Liver (tissue), 9 donors: ENCODE measurements around the gene LHFPL3. TPM values are rescaled to one million over a fixed set of nuclear protein-coding genes. Genes with fewer than 3 reads are reported as not detected.

Experiments
- DNase-seq: peaks from one replicate; pipeline ENCODE4 v3.0.0-alpha.2; 2017; ENCODE audit warnings: low spot score
- H3K27ac ChIP-seq, 2 donors: one replicate each; pipeline ENCODE4 v1.7.0; 2013; ENCODE audit warnings: inconsistent platforms in 2 of 2, low read length in 2 of 2, control low read depth in 1 of 2, low read depth in 1 of 2, mild to moderate bottlenecking in 1 of 2
- H3K27me3 ChIP-seq, 4 donors: one replicate each; pipeline versions ENCODE4 v1.6.1 to v1.7.0; 2013; ENCODE audit warnings: low read length in 3 of 4, inconsistent platforms in 1 of 4, mild to moderate bottlenecking in 1 of 4, moderate library complexity in 1 of 4; ENCODE audit not compliant: control insufficient read depth in 4 of 4, insufficient read depth in 4 of 4
- H3K36me3 ChIP-seq, 4 donors: one replicate each; pipeline versions ENCODE4 v1.6.1 to v1.7.0; 2013; ENCODE audit warnings: low read length in 3 of 4, mild to moderate bottlenecking in 3 of 4, low read depth in 1 of 4, moderate library complexity in 1 of 4; ENCODE audit not compliant: control insufficient read depth in 4 of 4, insufficient read depth in 3 of 4
- H3K4me1 ChIP-seq, 4 donors: one replicate each; pipeline versions ENCODE4 v1.6.1 to v1.7.0; 2013; ENCODE audit warnings: low read length in 3 of 4, mild to moderate bottlenecking in 3 of 4, moderate library complexity in 1 of 4; ENCODE audit not compliant: control insufficient read depth in 4 of 4, insufficient read depth in 4 of 4
- H3K4me3 ChIP-seq, 3 donors: one replicate each; pipeline versions ENCODE4 v1.6.1 to v1.7.0; 2013; ENCODE audit warnings: low read length in 3 of 3, control low read depth in 1 of 3, low read depth in 1 of 3, mild to moderate bottlenecking in 1 of 3
- H3K9ac ChIP-seq, 2 donors: one replicate each; pipeline ENCODE4 v1.7.0; 2013; ENCODE audit warnings: low read length in 2 of 2, mild to moderate bottlenecking in 2 of 2, moderate library complexity in 2 of 2, control low read depth in 1 of 2, low read depth in 1 of 2
- H3K9me3 ChIP-seq, 4 donors: one replicate each; pipeline versions ENCODE4 v1.6.1 to v1.7.0; 2013; ENCODE audit warnings: low read length in 3 of 4; ENCODE audit not compliant: control insufficient read depth in 4 of 4
- FOXA1 ChIP-seq: IDR thresholded peaks from 2 replicates; pipeline ENCODE4 v1.6.1; 2016; ENCODE audit warnings: antibody characterized with exemption
- FOXA2 ChIP-seq: IDR thresholded peaks from 2 replicates; pipeline ENCODE4 v1.6.1; 2016; ENCODE audit warnings: antibody characterized with exemption
- GABPA ChIP-seq, 2 donors: IDR thresholded peaks in 1 of 2; conservative IDR thresholded peaks in 1 of 2; 2 replicates each; pipeline ENCODE4 v1.6.1; 2016; ENCODE audit warnings: antibody characterized with exemption in 2 of 2, mild to moderate bottlenecking in 1 of 2, moderate library complexity in 1 of 2
- HNF4A ChIP-seq, 2 donors: conservative IDR thresholded peaks; 2 replicates each; pipeline ENCODE4 v1.6.1; 2016; ENCODE audit warnings: antibody characterized with exemption in 2 of 2, mild to moderate bottlenecking in 2 of 2
- HNF4G ChIP-seq: IDR thresholded peaks from 2 replicates; pipeline ENCODE4 v1.6.1; 2016; ENCODE audit warnings: antibody characterized with exemption
- JUND ChIP-seq, 2 donors: IDR thresholded peaks; 2 replicates each; pipeline ENCODE4 v1.6.1; 2016; ENCODE audit warnings: antibody characterized with exemption in 2 of 2
- NR2F2 ChIP-seq: IDR thresholded peaks from 2 replicates; pipeline ENCODE4 v1.6.1; 2016; ENCODE audit warnings: antibody characterized with exemption
- RAD21 ChIP-seq, 2 donors: IDR thresholded peaks; 2 replicates each; pipeline ENCODE4 v1.6.1; 2016; ENCODE audit warnings: antibody characterized with exemption in 2 of 2, mild to moderate bottlenecking in 2 of 2
- RXRA ChIP-seq, 2 donors: IDR thresholded peaks; 2 replicates each; pipeline ENCODE4 v1.6.1; 2017 to 2018; ENCODE audit warnings: antibody characterized with exemption in 2 of 2, mild to moderate bottlenecking in 1 of 2
- SP1 ChIP-seq: IDR thresholded peaks from 2 replicates; pipeline ENCODE4 v1.6.1; 2018; ENCODE audit warnings: antibody characterized with exemption, mild to moderate bottlenecking
- TAF1 ChIP-seq: conservative IDR thresholded peaks from 2 replicates; pipeline ENCODE4 v1.6.1; 2016; ENCODE audit warnings: antibody characterized with exemption, mild to moderate bottlenecking
- YY1 ChIP-seq: IDR thresholded peaks from 2 replicates; pipeline ENCODE4 v1.6.1; 2016; ENCODE audit warnings: antibody characterized with exemption, mild to moderate bottlenecking
- WGBS: extraction: QIAGEN DNeasy Blood & Tissue Kit; methylation state at CpG from one replicate; pipeline ENCODE4 v1.1.7; 2013; 5-methylcytosine and 5-hydroxymethylcytosine counted together
- polyA plus RNA-seq, 2 donors: library from polyadenylated mRNA; stranded (reverse) in 1 of 2; unstranded in 1 of 2; fragments of 200-250 nt in 1 of 2; fragments of >200 nt in 1 of 2; fragmentation: Nextera tagmentation in 1 of 2; extraction: Ambion mirVana in 1 of 2; gene quantifications; one replicate each; pipeline versions ENCODE4 v1.2.1 to v1.2.3, GENCODE V29; 2013 to 2015
- total RNA-seq, 2 donors: library from RNA; depleted of rRNA; stranded (reverse); fragments of >200 nt; gene quantifications; one replicate each; pipeline ENCODE4 v1.2.3, GENCODE V29; 2014
- TF ChIP-seq, protein P1 (sequence below): IDR thresholded peaks from 2 replicates; pipeline ENCODE4 v1.6.1; 2016; ENCODE audit warnings: antibody characterized with exemption
- TF ChIP-seq, protein P2 (sequence below): IDR thresholded peaks from 2 replicates; pipeline ENCODE4 v1.6.1; 2016; ENCODE audit warnings: antibody characterized with exemption, mild to moderate bottlenecking
- TF ChIP-seq, protein P3 (sequence below): IDR thresholded peaks from 2 replicates; pipeline ENCODE4 v1.6.1; 2016; ENCODE audit warnings: antibody characterized with exemption
- TF ChIP-seq, protein P4 (sequence below): IDR thresholded peaks from 2 replicates; pipeline ENCODE4 v1.6.1; 2016; ENCODE audit warnings: antibody characterized with exemption
- TF ChIP-seq, protein P5 (sequence below): fragments of 150-350 bp; IDR thresholded peaks from 2 replicates; pipeline ENCODE4 v1.5.1; 2017; ENCODE audit warnings: improper control_type of control experiment, low read depth, low read length; ENCODE audit not compliant: missing input control
- donor health status: healthy.
- donor health status: healthy.
- donor health status: healthy.
- donor health status: healthy.
- donor health status: healthy.

LHFPL3 gene
- total and polyA plus RNA-seq, 4 donors = not detected

DNA sequence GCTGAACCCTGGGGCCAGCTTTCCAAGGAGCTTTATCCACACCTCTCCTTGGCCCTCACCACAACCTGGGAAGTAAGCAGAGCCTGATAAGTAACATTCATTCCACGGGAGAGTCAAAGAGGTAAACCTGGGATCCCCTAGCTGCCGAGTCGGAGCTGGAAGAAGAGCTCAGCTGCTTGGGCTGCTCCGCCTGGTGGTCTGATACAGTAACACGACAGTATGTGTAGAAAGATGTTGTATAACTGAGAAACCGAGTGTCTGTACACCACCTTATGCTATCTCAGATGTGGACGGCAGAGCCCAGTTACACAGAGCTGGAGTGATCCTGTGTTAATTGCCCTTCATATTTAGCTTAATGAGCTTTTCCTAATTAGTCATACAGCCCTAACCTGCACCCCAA lies 534.3 kb downstream of the LHFPL3 start:
- H3K9me3 ChIP-seq = no peaks in the 10 kb centered on the region
- H3K4me1 ChIP-seq = peaks cover 2 to 4% (median 3%) of the 10 kb centered on the region in 4 donors
- no peak overlapping the region for H3K4me3 ChIP-seq
- TF ChIP-seq, protein P1, sequence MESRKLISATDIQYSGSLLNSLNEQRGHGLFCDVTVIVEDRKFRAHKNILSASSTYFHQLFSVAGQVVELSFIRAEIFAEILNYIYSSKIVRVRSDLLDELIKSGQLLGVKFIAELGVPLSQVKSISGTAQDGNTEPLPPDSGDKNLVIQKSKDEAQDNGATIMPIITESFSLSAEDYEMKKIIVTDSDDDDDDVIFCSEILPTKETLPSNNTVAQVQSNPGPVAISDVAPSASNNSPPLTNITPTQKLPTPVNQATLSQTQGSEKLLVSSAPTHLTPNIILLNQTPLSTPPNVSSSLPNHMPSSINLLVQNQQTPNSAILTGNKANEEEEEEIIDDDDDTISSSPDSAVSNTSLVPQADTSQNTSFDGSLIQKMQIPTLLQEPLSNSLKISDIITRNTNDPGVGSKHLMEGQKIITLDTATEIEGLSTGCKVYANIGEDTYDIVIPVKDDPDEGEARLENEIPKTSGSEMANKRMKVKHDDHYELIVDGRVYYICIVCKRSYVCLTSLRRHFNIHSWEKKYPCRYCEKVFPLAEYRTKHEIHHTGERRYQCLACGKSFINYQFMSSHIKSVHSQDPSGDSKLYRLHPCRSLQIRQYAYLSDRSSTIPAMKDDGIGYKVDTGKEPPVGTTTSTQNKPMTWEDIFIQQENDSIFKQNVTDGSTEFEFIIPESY = no peak
- TF ChIP-seq, protein P2, sequence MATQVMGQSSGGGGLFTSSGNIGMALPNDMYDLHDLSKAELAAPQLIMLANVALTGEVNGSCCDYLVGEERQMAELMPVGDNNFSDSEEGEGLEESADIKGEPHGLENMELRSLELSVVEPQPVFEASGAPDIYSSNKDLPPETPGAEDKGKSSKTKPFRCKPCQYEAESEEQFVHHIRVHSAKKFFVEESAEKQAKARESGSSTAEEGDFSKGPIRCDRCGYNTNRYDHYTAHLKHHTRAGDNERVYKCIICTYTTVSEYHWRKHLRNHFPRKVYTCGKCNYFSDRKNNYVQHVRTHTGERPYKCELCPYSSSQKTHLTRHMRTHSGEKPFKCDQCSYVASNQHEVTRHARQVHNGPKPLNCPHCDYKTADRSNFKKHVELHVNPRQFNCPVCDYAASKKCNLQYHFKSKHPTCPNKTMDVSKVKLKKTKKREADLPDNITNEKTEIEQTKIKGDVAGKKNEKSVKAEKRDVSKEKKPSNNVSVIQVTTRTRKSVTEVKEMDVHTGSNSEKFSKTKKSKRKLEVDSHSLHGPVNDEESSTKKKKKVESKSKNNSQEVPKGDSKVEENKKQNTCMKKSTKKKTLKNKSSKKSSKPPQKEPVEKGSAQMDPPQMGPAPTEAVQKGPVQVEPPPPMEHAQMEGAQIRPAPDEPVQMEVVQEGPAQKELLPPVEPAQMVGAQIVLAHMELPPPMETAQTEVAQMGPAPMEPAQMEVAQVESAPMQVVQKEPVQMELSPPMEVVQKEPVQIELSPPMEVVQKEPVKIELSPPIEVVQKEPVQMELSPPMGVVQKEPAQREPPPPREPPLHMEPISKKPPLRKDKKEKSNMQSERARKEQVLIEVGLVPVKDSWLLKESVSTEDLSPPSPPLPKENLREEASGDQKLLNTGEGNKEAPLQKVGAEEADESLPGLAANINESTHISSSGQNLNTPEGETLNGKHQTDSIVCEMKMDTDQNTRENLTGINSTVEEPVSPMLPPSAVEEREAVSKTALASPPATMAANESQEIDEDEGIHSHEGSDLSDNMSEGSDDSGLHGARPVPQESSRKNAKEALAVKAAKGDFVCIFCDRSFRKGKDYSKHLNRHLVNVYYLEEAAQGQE = no peak
- TF ChIP-seq FOXA2 = no peak
- TF ChIP-seq, protein P3, sequence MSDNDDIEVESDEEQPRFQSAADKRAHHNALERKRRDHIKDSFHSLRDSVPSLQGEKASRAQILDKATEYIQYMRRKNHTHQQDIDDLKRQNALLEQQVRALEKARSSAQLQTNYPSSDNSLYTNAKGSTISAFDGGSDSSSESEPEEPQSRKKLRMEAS = no peak
- TF ChIP-seq RAD21 (IDR thresholded peaks at IDR 0.05) = no peak
- TF ChIP-seq JUND (IDR thresholded peaks at IDR 0.05) = no peak
- TF ChIP-seq RXRA (IDR thresholded peaks at IDR 0.05) = no peak
- TF ChIP-seq, protein P4, sequence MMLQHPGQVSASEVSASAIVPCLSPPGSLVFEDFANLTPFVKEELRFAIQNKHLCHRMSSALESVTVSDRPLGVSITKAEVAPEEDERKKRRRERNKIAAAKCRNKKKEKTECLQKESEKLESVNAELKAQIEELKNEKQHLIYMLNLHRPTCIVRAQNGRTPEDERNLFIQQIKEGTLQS = no peak
- no peak for TF ChIP-seq SP1
- TF ChIP-seq YY1 = no peak
- no peak for TF ChIP-seq NR2F2
- TF ChIP-seq FOXA1 = no peak
- TF ChIP-seq, protein P5, sequence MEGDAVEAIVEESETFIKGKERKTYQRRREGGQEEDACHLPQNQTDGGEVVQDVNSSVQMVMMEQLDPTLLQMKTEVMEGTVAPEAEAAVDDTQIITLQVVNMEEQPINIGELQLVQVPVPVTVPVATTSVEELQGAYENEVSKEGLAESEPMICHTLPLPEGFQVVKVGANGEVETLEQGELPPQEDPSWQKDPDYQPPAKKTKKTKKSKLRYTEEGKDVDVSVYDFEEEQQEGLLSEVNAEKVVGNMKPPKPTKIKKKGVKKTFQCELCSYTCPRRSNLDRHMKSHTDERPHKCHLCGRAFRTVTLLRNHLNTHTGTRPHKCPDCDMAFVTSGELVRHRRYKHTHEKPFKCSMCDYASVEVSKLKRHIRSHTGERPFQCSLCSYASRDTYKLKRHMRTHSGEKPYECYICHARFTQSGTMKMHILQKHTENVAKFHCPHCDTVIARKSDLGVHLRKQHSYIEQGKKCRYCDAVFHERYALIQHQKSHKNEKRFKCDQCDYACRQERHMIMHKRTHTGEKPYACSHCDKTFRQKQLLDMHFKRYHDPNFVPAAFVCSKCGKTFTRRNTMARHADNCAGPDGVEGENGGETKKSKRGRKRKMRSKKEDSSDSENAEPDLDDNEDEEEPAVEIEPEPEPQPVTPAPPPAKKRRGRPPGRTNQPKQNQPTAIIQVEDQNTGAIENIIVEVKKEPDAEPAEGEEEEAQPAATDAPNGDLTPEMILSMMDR = no peak
- TF ChIP-seq TAF1 = no peak
- TF ChIP-seq HNF4A (conservative IDR thresholded peaks at IDR 0.05) = no peak
- DNase-seq = no peak
- H3K27ac ChIP-seq = no peak overlapping the region
- H3K27me3 ChIP-seq = no peaks in the 10 kb centered on the region
- no peak overlapping the region for H3K9ac ChIP-seq
- WGBS = 68% methylated on average over 7 of the region's 7 CpGs
- no peaks in the 10 kb centered on the region for H3K36me3 ChIP-seq

DNA sequence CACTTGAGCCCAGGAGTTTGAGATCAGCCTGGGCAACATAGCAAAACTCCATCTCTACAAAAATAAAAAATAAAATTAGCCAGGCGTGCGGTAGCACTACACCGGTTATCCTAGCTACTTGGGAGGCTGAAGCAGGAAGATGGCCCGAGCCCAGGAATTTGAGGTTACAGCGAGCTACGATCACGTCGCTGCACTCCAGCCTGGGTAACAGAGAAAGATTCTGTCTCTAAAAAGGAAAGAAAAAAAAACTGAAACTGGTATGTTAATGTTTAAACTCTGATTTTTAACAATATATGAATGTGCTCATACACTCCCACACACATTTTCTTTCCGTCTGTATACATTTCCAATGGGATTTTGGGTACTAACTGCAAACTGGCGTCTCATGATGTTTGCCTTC lies 545.0 kb downstream of the LHFPL3 start:
- DNase-seq = no peak

More for the DNA sequence above, 545.0 kb downstream of the LHFPL3 start:
- 81% methylated on average over 10 of the region's 10 CpGs for WGBS
- H3K4me1 ChIP-seq = no peaks in the 10 kb centered on the region
- H3K36me3 ChIP-seq = no peaks in the 10 kb centered on the region
- H3K9me3 ChIP-seq = no peaks in the 10 kb centered on the region
- H3K27me3 ChIP-seq = no peaks in the 10 kb centered on the region
- H3K9ac ChIP-seq = no peak overlapping the region
- no peak overlapping the region for H3K27ac ChIP-seq
- TF ChIP-seq GABPA (IDR thresholded peaks at IDR 0.05 in 1 of 2, conservative IDR thresholded peaks at IDR 0.05 in 1 of 2) (no peak), RXRA (IDR thresholded peaks at IDR 0.05) (no peak), HNF4G (no peak), TAF1 (no peak), SP1 (no peak)
- TF ChIP-seq, protein P4 = no peak
- H3K4me3 ChIP-seq = no peak overlapping the region
